Endometrium (tissue), 2 donors: ENCODE measurements around the gene DACT2.

Experiments used
- FAIRE-seq: peaks from 2 replicates; lab custom pipeline; 2012; peaks lifted over from hg19 to GRCh38; lab: Jason Lieb, UNC
- donor health status: control.
- donor health status: control.

DACT2 gene

DNA sequence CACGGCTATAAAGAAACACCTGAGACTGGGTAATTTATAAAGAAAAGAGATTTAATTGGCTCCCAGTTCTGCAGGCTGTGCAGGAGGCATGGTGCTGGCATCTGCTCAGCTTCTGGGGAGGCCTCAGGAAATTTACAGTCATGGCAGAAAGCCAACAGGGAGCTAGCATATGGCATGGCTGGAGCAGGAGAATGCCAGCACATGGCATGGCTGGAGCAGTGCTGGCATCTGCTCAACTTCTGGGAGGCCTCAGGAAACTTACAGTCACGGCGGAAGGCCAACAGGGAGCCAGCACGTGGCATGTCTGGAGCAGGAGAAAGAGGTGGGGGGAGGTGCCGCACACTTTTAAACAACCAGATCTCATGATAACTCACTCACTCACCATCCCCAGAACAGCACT, 32.5 kb upstream of the DACT2 start:
- FAIRE-seq = no peak

DNA sequence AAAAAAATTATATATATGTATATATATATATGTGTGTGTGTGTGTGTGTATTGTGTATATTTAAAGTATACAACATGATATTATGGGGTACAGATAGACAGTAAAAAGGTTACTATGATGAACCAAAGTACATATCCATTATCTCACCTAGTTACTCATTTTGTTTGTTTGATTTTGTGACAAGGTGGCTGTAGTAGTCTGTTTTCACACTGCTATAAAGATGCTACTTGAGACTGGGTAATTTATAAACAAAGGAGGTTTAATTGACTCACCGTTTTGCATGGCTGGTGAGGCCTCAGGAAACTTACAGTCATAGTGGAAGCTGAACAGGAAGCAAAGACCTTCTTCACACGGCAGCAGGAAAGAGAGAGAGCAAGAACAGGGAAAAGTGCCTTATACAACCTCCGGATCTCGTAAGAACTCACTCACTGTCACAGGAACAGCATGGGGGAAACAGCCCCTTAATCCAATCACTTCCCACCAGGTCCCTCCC, 30.2 kb upstream of the DACT2 start:
- FAIRE-seq = no peak

DNA sequence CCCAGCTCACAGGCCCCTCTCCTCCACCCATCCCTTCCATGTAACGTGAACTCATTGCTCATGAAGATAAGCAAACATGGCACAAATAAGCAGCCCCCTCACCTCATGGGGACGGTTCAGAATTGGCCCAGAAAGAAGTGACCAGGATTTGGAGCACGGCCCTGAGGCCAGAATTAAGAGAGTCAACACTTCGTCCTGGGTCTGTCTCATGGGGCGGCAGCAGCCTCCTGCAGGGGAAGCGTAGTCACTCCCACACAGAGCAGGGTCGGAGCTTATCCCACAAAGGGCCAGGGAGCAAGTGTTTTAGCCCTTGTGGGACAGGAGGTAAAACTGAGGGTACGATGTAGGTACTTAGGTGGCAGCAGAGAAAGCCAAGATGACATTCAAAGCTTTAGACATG, 28.6 kb upstream of the DACT2 start:
- no peak for FAIRE-seq

DNA sequence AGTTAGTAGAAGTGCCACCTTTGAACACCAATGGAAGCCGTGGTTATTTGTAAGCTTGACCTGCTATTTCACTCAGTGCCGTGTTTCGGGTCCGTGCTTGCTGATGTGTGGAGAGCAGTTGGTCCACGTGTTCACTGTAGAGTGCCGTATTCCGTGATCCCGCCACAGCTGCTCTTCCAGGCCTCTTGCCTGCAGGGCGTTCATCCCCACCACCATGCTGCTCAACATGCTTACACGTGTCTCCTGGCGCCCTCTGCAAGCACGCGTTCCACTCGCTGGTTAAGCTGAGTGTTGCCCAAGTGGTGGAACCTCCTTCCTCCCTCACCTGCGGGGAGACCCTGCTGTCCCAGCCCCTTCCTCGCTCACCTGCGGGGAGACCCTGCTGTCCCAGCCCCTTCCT, 28.0 kb upstream of the DACT2 start:
- no peak for FAIRE-seq

DNA sequence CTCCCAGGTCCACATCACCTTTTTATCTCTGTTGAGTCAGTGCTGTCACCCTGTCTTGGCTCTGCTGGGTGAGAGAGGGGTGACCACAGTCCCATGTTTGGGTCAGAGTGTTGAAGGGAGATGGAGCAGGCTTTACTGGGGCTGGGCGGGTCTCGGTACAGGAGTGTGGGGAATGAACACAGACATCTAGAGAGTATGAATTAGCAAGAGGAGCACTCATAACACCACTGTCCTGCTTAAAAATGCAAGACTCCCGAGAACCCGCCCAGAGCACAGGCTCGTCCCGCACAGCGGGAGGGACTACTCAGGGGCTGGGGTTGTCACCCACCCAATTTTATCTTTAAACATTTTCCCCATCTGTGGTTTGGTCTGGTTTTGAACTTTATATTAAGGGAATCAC, 27.5 kb upstream of the DACT2 start:
- FAIRE-seq = no peak

DNA sequence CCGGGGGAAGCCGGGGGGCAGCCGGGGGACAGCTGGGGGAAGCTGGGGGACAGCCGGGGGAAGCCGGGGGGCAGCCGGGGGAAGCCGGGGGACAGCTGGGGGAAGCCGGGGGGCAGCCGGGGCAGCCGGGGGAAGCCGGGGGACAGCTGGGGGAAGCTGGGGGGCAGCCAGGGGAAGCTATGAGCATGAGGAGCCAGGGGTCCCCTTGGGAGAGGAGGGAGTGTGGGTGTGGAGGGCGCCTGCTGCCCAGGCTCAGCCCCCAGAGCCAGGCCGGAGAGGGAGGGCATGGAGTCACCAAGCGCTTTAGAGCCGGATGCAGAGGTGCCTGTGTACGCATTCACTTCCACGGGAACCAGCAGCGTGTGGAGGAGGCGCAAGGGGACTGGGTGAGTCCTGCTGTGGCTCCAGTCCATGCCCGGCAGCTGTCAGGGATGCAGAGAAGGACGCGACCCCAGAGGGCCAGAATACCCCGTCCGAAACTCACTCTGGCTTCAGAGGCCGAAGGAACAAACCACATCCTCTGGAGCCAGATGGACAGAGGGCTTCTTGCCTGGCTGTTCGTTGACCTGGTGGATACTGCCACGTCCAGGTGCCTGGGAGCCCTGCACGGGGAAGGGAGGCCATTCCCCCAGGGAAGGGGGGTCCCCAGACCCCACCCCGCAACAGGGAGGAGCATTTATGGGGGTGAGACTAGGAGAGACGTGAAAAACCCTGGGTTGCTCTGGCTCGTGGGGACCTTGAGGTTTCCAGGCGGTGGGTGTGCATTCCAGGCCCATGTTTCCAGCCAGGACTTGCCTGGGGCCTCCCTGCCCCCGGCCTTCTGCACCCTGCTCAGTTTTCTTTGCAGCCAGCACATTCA, 26.5 kb upstream of the DACT2 start:
- FAIRE-seq = no peak

DNA sequence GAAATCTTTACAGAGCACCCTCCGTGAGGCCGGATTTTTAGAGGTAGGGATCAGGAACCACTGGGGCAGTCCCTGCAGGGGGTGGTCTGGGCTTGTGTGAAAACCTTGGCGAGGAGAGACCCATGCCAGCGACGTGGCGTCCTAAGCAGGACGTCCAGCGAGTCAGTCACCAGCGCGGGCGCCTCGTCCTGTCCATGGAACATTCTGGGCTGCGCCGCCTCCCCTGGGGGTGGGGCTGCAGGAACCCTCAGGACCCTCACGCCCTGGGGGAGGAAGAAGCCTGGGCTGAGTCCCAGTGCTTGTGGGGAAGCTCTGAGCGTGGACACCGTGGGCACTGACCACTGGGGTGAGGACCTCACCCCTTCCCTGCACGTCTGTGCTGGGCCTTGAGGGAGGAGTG, 25.7 kb upstream of the DACT2 start:
- no peak for FAIRE-seq

DNA sequence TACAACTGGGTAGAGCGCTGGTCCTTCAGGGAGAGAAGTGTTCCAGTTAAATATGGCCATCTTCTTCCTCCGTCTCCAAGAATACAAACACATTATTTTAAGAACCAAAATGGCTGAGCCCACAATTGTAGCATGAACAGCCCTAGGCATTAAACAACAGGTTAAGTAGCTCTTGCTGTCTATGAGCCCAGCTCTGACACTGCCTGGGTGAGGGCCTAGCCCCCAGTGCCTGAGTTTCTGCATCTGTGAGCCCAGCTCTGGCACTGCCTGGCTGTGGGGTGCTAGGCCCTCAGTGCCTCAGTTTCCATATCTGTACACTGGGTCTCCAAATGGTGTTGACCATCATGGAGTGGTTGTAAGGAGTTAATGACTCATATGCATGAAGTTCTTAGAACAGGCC, 24.8 kb upstream of the DACT2 start:
- FAIRE-seq = no peak

DNA sequence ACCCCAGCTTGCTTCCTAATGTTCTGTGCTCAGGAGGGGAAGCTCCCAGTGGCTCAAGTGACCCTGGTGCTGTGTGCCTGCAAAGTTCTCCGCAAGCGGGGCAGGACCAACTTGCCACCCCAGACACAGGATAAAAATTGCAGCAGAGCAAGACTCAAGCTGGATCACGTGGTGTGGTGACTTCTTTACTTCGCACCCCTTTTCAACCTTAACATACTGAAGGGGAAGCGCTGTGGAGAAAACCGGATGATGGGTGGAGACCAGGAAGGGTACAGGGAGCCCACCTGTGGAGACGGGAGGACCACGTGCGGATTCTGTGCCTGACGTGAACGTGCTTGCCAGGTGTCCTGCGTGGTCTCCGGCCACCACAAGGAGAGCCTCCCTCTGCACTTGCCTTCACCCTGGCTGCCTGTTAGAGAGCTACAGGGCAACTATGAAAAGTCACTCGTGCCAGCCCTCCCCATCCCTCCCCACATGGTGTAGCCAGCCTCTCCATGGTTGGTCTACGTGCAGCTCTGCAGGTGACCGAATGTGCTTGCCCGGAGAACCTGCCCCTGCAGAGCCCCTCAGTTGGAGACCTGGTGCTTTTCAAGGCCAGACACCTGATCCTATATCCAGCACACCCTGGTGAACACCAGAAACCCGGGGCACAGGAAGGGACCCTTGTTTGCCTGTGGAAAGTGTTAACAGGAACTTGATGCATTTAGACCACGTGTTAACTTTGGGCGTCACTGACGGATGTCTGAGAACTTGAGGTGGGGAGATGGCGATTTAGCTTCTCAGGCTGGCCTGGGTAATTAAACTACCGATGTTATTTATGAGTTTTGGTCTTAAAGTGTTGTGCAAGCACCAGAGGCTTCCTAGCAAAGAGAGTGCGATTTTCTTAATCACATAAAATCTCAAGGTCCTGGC, 23.9 kb upstream of the DACT2 start:
- no peak for FAIRE-seq

DNA sequence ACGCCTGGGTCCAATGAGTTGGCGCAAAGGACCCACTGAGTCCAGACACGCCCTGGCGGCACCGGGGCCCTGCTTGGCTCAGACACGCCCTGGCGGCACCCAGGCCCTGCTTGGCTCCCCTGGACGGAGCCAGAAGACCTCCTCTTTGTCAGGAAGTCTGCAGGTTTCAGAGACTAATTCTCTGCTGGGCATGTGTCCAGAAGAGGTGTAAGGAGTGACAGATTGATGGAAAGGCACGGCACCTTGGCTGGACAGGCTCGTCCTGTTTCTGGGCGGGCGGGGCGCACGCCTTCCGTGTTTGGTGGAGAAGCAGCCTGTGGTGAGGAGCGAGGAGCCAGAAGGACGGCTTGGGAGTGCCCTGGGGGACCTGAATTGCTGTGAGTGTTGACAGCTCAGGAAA, 23.1 kb upstream of the DACT2 start:
- no peak for FAIRE-seq

DNA sequence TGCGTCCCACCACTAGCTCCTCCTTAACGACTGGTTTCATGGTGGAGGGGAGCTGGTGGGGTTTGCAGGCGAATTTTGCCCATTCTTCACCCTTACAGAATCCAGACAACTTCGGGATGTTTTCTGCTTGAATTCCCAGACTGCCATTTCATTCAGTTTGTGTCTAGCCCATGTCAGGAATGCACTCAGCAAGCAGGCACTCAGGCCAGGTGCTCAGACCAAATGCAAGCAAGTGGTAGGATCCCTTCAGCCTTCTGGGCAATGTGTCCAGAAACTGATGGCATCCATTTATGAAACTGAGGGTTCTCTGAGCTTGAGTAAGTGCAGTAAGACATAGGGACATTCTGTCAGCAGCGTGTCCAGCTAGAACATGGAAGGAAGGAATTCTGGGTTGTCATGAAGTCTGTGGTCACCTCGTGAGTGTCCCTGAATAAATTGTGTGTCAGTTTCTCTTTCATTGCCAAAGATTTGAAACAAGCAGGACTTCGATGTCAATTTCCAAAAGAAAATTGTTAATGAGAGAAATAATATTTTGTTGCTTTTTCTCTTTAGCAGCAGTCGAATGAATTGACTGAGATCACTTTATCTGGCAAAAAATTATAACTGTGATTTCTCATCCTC, 21.8 kb upstream of the DACT2 start:
- FAIRE-seq = no peak

DNA sequence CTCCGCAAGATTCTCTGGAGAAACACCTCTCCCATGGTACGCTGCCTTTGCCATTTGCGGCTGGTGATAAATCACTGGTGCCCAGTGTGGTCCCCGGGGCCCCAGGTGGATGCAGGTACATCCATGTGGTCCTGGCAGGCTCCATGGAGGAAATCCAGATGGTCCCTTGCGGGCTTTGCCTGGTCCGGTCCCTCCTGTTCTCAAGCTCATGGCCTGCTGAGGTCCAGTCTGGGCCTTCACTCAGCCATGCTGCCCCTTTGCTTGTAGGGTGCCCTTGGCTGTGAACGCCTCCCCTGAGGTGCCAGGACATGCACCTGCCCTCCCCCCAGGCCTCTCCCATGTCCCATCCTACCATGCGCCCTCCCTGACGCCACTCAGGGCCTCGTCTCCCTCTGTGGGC, 21.2 kb upstream of the DACT2 start:
- FAIRE-seq = no peak

DNA sequence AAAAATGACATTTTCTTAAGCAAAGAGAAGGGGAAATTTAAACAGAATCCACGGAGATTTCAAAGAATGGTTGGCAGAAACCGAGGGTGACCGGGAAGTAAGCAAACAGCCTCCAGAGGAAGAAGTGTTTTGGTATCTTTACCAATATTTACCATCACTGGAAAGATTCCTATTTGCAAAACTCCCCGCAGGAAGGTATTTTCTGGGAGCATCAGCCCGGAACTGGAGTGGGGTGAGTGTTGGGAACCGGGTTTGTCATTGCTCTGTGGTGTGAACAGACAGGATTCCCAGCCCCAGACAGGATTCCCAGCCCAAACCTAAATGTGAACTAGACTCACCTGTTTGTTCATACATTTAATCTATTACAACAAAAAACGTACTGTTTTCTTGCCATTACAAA, 19.2 kb upstream of the DACT2 start:
- FAIRE-seq = no peak

DNA sequence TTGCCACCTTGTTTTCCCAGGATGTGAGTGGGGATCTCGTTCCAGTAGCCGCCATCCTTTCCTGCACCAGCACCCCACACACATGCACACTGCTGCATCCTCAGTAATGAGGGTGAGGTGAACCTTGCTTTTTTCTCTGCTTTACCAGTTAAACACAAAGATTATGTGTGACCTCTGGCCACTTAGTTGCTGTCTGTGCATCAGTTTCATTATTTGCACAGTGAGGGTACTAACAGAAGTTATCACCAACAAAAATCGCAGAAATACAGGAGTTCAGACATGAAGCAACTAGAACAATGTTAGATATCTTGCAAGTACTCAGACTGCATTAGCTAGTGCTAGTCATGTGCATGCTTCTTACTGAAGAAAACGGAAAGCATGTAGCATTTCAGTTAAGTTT, 17.4 kb upstream of the DACT2 start:
- FAIRE-seq = no peak

DNA sequence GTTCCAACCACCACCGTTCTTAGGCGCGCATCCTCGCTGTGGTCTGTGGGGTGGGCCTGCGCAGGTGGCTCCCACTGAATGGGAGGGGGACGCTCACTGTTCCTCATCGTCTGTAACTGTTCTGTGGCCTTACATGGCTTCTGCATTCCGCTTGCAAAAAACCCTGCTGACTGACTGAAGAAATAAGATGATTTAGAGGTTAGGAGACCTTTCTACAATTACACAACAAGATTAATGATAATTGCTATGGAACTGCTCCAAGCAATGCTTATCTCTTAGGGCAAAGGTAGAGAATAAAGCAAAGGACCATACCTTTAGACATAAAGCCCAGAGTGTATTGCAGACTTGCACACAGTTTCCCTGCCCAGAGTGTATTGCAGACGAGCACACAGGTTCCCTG, 14.4 kb upstream of the DACT2 start:
- FAIRE-seq = no peak

DNA sequence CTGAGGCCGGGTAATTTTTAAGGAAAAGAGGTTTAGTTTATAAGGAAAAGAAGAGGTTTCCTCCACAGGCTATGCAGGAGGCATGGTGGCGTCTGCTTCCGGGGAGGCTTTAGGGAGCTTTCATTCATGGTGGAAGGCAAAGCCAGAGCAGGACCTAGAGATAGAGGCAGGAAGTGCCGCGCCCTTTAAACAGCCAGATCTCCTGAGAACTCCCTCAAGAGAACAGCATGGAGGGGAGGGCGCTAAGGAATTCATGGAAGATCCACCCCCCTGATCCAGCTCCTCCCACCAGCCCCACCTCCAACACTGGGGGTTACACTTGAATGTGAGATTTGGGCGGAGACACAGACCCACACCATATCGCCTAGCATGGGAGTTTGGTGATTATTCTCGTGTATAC, 13.9 kb upstream of the DACT2 start:
- no peak for FAIRE-seq

DNA sequence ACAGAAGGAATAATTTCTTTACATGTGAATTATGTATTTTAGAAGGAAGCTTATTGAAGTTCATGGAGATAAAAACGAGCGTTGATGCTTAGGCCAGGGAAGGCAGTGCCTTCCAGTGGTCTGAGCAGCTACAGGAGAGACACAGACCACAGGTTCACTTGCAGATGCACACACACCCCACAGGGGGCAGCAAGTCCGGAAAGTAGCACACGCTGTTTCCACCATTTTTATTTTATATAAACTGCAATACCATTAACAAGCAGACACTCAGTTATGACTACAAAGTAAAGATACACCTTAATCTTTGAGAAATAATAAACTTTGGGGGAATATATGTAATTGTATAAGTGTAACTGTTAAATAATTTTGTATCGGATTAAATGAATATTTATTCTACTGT, 13.5 kb upstream of the DACT2 start:
- no peak for FAIRE-seq

DNA sequence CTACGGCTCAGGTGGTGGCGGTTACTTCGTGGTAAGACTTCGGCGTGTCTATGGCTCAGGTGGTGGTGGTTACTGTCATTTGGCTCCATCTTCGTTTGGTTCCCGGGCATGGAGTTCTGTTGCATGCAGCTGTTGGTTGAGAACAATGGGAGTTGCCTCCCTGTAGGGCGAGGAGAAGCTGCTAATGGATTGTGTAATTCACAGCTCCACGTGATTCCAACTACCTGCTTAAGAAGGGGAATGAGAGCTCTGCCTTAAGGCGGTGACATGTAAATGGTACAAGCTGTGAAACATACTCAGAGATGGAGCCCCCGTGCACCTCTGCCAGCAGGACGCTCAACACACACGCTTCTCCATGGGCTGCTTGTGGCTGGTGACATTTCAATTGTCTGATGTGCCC, 12.4 kb upstream of the DACT2 start:
- no peak for FAIRE-seq

DNA sequence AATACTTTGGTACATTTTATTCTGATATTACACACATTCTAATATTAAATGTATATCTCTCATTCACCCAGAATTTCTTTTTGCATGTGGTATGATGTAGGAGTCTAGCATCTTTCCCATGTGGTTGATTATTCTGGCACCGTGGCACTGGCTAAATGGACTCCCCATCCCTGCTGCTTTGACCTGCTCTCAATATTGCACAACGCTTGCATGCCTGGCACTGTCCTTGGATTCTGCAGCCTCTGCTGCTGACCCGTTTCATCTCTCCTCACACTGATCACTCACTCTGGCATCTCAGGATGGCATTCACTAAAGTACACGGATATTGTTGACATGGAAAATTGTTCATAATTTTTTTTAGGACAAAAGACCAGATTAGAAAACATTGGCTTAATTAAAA, 11.5 kb upstream of the DACT2 start:
- FAIRE-seq = no peak

DNA sequence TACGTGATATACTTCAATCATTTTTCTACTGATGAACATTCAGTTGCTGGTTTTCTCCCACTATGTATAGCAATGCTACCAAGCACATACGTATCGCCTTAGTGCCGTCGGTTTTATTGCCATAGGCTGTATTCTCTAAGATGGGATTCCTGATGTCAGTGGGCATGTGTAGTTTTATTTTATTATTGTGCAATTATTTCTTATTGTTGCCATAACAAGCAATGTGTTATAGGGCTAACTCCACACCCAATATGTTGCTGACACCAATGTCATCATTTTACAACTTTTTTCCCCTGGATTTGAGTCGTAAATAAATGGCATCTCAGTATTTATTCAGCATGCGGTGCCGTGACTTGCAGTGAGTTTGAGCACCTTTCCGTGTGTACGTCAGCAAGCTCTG, 10.8 kb upstream of the DACT2 start:
- FAIRE-seq = no peak

DNA sequence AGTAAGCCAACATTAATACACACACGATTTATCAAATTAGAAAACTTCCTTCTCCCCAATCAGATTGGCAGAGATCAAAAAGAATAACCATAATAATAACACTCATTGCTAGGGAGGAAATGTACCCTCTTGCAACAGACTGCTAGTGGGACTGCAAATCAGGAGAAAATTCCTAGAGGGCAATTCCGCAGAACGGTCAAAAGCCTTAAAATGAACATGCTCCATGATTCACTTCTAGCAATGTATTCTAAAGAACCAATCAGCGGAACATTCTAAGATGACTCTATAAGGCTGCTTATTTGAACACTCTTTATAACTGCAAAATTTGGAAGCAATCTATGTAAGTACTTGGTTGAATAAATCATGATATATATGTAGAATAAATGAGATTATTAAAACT, 8.5 kb upstream of the DACT2 start:
- FAIRE-seq = no peak

DNA sequence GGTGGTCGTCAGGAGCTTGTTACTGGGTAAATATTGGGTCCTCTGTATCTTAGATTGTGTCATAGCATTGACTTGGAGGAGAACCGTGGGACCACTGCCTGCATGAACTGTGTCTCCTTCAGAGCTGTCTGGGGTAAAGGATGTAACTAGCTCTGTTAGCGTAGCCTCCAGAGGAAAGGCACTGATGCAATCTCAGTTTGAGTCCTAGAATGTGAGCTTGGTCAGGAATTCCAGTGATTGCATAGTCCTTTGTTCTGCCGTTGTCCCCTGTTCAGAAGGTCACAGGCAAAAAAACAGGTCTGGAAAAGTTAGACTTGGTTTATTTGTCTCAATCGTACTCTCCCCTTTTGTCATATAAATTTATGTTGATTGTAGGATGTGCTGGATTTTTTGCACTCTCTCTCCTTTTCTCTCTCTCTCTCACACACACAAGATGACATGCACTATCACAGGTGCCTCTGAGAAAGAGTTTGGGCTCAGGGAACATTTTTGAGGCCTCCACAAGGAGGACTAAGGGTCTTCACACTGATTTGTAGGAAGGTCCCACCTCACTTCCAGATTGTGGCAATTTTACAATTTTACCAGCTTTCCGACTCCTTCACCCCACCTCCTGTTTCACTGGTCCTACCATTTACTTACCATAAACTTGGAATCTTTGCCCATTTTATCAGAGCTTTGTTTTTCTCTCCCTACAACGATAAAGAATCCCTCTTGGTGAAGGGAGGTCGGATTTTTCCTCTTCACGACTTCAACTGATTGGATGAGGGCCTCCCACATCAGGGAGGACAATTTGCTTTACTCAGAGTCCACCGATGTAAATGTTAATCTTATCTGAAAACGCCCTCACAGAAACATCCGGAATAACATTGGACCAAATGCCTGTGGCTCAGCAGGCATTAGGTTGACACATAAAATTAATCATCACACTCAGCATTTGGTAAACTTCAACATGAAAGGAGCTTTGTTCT, 7.0 kb upstream of the DACT2 start:
- no peak for FAIRE-seq
